ENCODE results near the gene SLC17A8.
A peak's percentile ranks its signal among the peaks of the same experiment; 100 is the strongest.
"Not testable (repeated sequence)": the region's sequence is repeated elsewhere in the genome, so short reads cannot be mapped to it uniquely, and the experiment has no call there.

Gene SLC17A8

DNA sequence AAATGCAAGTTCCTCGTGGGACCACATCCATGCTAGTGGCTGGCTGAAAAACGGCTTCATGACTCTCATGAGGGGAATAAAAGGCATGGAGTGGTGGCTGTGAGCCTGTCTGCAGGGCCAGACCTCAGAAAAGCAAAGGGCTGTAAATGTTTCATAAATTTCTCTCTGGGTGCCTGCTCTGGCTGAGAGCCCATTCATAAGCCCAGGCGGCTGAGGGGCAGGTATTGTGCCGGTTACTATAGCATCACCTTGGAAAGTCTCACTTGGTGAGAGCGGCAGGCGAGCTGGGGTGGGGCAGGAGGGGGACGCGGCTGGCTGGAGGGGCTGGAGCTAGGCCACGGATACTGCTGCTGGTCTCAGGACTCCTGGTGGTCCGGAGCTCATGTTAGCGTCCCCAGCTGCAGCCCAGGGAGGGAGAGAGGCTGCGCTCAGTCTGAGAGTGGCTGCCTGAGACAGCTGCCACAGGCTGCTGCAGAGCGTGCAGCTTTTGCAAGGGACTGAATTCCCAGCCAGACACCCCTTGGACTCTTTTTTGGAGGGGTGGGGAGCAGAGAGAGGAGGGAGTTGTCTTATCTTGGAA lies at the start of gene SLC17A8:
TSS of gene SLC17A8 (plus strand) at position 431 of the 580 bp plus-strand sequence. CDS start 318 bp downstream, outside the sequence.
- peak; percentile 68 to 85 for DNase-seq

DNA sequence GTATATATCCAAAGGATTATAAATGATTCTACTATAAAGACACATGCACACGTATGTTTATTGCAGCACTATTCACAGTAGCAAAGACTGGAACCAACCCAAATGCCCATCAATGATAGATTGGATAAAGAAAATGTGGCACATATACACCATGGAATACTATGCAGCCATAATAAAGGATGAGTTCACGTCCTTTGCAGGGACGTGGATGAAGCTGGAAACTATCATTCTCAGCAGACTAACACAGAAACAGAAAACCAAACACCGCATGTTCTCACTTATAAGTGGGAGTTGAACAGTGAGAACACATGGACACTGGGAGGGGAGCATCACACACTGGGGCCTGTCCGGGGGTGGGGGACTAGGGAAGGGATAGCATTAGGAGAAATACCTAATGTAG lies 48.7 kb upstream of the SLC17A8 start:
- not testable (repeated sequence) for DNase-seq

DNA sequence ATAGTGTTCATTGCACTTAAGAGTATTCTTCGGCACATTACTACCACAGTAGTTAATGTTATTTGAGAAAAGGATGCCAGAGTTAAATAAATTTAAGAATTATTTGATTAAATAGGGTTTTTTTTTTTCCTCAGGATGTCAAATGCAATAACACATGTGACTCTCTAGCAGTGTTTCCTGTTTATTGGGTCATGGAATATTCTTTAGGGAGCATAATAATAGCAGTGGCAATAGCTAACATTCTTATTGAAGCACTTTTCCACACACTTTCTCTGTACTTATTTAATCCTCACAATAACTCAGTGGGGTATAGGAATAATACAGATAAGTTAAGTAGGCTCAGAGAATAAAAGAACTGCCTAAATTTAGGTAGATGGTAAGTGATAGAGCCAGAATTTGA lies 45.6 kb upstream of the SLC17A8 start:
- no peak for DNase-seq

DNA sequence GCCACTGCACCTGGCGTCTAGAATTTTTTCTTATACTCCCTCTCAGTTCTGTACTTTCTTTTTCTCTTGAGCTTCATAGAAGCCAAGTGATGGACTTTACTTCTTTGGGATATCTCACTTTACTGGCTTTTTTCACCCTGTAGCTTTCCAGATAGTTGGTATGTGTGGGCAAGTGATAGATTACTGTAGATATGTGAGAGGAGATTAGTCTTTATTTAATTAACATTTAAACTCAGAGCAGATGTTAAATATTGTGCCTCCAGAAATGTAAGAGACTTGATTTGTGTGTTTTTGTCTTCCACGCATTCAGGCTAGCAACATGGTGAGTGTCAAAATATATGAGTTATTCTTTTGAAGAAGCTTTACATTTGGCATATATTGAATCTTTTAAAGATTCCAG lies 39.5 kb upstream of the SLC17A8 start:
- DNase-seq = no peak

DNA sequence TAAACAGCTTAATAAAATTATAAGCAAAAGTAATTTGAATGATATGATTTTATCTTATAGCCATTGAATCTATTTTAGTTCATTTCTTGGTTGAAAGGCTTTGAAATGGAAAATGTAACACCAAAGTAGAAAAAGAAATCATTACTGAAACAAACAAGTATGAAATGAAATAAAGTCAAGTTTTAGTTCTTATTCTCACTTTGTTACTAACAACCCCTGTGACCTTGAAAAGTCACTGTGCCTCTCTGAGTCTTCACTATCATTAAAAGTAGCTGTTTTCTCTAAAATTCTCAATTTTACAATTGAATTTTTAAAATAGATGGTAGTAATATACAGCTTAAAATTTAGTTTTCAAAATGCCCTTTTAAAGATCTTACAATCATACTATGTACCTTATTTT lies 32.4 kb upstream of the SLC17A8 start:
- DNase-seq = no peak

DNA sequence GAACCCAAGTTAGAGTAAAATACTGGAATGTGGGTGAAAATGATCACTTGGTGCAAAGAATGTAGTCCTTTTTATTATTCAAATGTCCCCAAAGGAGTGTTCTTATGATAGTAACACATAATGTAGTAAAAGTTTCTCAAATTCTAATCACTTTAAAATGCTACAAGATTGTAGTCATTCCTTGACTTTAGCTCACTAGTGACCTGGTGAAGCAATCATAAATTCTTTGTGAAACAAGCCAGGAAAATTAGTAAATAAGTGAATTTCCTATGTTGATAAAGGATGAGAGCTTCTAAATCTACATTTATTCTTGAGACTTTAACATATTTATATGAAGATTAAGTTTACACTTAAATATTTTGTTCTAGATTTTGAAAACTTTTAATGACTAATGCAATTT lies 30.7 kb upstream of the SLC17A8 start:
- no peak for DNase-seq

DNA sequence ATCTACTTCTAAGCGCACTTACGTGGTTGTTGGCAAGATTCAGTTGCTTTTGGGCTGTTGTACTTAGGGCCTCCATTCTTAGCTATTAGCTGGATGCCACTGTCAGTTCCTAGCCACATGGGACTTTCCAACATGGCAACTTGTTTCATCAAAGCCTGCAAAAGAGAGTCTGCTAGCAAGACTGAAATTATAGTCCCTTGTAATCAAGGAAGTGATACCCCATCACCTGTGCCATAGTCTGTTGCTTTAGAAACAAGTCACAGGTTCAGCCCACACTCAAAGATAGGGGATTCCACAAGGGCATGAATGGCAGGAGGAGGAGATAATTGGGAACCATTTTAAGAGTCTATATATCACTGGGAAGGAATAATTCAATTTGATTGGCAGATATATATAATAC lies 27.1 kb upstream of the SLC17A8 start:
- DNase-seq = no peak

DNA sequence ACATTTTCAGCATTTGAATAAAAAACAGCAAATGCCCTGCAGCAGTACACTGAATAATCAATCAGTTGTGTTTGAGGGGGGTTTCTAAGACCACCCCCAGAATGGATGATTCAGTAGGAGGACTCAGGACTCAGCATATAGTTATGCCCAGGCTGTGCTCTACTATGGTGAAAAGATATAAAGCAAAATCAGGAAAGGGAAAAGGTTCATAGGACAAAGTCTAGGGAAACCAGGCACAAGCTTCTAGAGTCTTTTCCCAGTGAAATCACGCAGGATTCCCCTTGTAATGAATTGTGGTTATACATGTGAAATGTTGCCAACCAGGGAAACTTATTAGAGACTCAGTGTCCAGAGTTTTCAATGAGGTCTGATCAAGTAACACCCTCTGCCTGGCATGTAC lies 25.0 kb upstream of the SLC17A8 start:
- DNase-seq = no peak

DNA sequence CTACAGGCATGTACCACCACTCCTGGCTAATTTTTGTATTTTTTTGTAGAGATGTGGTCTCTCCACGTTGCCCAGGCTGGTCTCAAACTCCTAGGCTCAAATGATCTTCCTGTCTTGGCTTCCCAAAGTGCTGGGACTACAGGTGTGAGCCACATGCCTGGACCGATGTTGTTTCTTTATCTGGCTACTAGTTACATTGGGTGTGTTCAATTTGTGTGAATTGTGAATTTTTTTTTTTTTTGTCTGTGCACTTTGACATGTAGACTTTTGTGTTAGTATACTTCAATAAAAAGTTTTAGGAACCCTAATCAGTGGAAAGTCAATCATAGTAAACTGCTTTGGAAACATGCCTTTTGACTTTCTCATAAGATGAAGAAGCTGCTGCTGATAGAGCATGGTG lies 24.0 kb upstream of the SLC17A8 start:
- DNase-seq = no peak

DNA sequence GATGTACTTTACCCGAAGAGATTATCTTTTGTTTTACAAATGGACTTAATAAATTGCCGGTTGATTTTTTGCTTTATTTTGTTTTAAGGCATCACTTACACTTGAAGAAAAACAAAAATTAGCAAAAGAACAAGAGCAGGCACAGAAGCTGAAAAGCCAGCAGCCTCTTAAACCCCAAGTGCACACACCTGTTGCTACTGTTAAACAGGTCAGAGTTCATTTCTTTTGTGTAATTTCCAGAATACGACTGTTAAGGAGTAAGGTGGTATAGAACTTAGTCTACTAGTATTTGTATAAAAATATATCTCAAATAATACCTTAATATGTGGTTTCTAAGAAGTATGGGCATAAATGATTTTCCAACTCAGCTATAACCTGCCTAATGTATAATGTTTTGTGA lies 19.6 kb upstream of the SLC17A8 start:
- DNase-seq = no peak

DNA sequence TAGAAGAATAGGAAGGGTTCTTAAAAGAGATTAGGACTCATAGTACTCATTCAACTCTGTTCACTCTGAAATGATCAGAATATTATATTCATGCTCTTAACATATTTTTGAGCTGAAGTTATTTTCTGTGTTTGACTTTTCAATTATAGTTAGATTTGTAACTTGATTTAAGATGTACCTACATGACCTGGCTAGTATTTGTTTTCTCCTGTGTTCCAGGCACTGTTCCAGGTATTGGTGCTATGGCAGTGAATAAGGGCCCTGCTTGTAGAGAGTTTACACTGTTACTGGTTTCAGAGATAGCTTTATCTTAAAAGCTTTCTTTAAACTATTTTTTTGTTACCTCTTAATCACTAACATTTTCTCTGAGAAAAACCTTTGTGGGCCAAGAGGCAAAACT lies 19.1 kb upstream of the SLC17A8 start:
- no peak for DNase-seq

DNA sequence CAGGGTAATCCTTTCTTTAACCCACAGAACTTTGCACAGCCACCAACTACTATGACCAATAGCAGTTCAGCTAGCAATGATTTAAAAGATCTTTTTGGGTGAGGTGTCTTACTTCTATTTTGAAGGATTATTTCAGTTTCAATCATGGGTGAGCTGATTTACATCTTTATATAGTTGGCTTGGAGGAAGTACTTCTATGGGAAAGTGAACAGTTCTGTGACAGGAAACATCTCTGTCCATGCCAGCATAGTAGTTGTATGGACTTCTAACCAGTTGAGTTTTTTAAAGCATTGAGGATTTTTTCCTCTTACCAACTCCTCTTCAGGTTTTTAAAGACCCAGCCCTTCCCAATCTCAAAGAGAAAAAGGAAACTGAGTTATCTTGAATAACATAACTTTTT lies 17.8 kb upstream of the SLC17A8 start:
- no peak for DNase-seq

DNA sequence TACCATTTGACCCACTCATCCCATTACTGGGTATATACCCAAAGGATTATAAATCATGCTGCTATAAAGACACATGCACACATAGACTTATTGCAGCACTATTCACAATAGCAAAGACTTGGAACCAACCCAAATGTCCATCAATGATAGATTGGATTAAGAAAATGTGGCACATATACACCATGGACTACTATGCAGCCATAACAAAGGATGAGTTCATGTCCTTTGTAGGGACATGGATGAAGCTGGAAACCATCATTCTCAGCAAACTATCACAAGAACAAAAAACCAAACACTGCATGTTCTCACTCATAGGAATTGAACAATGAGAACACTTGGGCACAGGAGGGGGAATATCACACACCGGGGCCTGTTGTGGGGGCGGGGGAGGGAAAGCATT lies 14.0 kb upstream of the SLC17A8 start:
- not testable (repeated sequence) for DNase-seq

DNA sequence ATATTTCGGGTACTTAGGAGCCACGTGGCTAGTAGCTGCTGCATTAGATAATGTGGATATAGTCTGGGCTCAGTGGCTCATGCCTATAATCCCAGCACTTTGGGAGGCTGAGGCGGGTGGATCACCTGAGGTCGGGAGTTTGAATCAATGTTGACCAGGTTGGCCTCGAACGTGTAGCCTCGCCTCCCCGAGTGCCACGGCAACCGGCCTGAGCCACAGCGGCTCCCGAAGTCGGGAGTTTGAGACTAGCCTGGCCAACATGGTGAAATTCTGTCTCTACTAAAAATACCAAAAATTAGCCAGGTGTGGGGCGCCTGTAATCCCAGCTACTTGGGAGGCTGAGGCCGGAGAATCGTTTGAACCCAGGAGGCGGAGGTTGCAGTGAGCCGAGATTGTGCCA lies 12.5 kb upstream of the SLC17A8 start:
- not testable (repeated sequence) for DNase-seq

DNA sequence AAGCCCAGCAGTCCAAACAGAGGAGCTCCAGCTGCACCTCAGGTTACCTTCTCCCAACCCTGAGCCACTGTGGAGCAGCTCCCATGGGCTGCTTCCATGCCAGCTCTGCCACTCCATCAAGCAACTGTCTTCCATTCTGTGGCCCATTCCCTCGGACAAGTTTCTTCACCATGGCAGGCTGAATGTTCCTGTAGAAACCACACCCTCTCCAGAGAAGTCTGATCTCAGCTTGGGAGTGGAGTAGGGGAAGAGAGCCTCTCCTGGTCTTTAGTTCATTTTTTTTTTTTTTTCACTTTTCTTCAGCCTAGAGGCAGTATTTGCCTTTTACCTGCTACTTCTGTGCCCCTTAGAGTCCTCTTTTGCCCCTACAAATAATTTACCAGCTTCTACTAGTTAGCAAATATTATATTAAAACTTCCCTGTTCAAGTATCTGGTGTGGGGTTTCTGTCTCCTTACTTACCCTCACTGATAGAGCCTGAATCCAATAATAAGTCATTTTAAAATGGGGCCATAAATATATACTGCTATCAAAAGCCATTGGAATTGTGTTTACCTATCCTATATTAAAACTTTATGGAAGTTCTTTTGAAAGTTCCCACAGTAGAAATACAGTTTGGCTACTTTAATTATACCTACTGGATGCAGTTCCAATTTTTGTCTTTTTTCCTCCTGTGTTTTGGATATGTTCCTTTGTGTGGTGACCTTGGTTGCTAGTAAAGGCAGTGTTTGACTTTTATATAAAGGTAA lies 11.7 kb upstream of the SLC17A8 start:
- no peak for DNase-seq

DNA sequence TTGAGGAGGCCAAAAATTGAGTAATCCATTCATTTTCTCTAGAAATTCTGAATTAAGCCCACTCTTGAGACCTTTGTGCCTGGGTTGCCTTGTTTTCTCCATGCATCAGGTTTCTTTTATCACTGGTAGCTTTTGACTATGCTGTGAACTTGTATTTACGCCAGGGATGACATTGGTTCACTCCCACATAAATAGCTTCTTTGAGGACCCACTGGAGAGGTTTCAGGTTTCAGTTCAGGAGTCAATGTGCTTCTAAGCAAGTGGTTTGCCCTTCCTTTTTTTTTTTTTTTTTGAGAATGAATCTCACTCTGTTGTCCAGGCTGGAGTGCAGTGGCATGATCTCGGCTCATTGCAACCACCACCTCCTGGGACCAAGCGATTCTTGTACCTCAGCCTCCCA lies 10.2 kb upstream of the SLC17A8 start:
- DNase-seq = no peak

DNA sequence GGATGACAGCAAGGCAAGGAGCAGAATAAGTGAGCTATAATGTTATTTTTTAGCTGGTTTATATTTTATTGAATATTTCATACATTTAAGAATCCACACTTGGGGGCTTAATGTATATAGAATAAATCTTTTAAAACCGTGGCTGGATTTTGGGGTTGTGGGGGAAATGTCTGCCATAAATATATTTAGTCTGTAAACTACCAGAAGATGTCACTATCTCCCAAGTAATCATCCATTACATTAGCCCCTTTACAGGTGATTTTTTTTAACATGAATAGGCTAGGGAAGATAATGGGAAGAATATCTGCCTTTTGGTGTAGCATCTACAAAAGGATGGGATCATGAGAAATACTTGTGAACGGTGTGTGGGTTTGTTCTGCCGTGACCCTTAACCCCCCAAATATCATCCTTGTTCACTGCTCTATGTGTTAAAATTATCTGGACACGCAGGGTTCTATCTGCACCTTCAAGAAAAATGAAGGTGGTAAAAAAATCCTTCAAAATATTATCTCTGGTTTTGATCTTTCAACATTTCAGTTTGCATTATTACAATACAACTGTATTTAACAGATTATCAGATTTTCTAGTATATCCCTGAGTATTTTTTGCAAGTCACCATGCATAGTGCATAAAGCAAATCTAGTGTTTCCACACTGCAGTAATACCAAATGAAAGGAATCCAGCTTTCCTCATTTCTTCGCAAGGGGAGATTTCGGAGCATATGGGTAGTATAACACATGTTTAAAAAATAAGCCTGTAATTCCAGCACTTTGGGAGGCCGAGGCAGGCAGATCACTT lies 8.0 kb upstream of the SLC17A8 start:
- peak; percentile 33 to 76 for DNase-seq

DNA sequence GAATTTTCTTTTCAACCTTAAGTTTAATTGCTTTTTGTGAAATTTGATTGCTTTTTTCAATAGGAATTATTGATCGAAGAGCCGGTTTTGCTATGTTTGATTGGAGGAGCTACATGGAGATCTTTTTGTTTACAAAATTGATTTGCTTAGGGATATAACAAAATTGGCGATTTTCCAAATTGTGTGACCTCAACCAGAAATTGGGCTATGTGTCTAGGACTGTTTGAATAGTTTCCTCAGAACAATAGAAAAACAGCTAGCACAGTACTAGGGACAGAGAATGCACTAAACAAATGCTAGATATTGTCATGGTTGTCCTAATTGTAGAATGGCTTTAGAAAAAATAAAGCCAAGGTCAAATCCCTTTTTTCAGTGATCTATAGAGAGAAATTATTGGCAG lies 2.4 kb downstream of the SLC17A8 start:
- DNase-seq = no peak

DNA sequence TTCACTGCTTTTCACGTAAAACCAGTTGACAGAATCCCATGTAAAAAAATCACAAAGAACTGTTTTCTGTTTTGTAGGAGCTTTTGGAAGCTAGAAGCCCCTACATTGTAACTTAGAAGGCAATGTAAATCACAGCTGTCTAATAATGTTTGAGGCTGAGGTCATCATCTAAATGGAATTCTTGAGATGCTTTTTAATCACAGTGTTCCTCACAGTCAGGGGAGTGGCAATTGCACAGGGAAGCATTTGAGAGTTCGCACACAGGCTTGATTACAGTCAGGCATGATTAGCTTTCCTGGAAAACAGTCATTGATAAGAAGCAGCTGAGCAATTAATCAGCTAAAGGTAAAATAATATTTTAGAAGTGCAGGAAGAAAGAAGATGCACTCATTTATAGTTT lies 2.9 kb downstream of the SLC17A8 start:
- no peak for DNase-seq

DNA sequence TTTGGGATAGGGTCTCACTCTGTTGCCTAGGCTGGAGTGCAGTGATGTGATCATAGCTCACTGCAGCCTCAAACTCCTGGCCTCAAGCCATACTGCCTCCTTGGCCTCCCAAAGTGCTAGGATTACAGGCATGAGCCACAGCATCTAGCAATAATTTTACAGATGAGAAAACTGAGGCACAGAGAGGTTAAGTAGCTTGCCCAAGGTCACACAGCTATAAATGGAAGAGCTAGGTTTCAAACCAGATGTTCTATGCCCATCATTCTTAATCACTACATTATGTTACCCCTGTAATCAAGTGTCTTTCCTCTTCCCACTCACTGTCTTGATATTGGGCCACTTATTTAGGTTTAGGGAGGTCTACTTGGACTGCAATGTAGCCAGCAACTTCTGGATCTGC lies 3.6 kb downstream of the SLC17A8 start:
- DNase-seq = no peak

DNA sequence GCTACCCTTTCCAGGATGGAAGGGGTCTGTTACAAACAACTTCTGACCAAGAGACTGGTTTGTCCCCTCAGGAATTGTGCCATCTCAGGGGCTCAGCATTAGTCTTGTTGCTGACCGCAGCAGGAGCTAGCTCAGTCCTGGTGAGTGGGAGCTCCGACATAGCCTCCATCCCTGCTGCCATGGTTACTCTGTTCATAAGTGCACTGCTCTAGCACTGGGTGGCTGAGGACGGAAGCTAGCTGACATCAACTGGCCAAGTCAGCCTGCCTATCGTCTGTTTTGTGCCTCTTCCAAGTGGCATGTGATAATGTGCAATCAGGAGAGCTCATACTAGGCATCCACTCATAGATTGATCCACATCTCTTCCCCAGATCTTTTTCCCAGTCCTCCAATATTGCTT lies 7.5 kb downstream of the SLC17A8 start:
- DNase-seq = no peak

DNA sequence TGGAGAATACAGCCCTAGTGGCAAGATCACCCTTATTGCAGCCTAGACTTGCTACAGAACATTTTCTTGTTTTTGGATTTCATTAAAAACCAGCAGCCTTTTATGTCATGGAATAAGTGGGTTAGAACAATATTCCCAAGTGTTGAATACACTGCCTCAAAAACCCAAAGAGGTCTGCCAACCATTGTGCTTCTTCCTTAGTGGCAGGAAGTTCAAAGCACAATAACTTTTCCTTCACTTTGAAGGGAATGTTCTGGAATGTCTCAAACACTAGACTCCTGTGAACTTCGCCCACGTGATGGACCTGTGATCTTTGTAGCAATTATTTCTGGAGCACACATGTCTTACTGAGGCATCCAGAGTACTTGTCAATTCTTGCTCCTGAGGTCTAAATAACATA lies 8.5 kb downstream of the SLC17A8 start:
- DNase-seq = no peak

DNA sequence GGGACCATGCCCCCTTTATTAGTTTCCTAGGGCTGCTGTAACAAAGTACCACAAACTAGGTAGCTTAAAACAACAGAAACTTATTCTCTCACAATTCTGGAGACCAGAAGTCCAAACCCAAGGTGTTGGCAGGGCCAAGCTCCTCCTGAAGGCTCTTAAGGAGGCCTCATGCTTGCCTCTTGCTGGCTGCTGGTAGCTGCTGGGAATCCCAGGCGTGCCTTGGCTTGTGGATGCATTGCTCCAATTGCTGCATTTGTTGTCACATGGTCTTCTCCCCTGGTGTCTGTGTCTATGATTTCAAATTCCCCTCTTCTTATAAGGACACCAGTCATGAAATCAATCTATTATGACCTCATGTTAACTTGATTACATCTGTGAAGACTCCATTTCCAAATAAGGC lies 11.2 kb downstream of the SLC17A8 start:
- no peak for DNase-seq

DNA sequence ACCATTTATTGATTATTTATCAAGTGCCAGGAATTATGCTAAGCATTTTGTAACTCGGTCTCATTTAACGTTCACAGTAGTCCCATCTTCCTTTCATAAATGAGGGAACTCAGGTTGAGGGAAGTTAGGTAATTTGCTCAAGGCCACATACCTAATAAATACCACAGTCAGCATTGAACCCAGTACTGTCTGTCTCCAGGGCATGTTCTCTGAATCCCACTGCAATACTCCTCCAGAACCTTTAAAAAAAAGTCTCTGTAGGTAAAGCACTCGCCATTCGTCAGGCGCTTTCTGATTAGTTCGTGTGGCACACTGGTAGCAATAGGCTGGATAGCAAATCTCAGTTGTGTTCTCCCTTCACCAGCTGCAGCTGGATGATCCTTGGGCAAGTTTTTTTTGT lies 14.3 kb downstream of the SLC17A8 start:
- no peak for DNase-seq
